Measurements from ENCODE around the gene SLC6A17.

SLC6A17 gene

DNA sequence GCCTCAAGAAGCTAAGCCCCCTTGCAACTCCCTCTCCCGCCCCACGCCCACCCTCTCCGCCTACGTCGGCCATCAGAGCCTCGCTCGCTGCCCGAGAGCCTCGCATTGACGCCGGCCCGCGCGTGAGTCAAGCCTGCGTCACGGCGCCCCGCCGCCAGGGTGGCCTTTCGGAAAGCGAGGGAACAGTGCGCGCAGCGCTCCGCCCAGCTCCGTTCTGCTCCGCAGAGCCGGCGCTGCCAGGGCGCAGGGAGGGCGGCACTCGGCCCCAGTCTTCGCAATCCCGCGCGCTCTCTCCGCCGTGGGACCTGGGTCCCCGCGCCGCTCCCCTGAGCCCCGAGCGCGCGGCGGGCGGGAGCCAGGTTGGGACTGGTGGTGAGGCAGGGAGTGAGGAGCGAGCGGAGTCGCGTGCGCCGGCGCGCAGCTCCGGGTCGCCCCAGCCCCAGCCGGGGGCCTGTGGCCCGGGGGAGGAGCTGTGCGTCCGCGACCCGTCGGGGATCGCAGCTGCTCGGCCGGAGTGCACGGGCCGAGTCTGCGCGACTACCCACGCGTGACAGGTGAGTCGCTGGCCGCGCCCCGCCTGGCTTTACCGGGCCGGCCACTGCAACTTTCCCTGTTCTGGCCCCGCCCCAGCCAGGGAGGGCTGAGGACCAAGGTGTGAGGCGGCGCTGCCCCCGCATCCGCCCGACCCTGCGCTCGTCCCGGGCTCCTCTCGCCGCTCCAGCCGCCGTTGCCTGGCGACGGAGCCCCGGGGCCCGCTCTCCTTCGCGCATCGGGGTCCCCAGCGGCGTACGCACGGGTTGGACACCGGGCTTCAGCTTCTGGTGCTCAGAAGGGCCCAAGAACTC, at the start of gene SLC6A17:
Gene SLC6A17, plus strand, starts transcription at position 165 of the 845 bp plus-strand sequence. CDS start 16,436 bp downstream, outside the sequence.
- no peak for DNase-seq

DNA sequence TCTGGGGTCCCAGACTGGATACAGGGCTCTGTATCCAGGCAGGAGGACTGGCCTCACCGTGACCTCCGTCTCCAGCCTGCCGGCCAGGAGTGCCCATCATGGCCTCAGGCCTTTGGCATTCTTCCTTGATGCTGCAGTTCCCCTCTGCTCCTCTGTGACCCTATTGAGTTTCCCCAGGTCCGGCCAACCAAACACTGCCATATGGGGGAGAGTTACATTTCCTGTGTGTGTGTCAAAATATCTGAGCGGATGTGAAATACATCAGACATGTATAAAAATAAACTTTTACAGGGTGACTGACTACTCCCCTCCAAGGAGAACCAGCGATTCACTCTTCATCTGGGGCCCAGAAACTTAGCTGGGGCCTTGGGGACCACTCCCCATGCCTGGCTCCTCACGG, 48.2 kb upstream of the SLC6A17 start:
- no peak for DNase-seq

DNA sequence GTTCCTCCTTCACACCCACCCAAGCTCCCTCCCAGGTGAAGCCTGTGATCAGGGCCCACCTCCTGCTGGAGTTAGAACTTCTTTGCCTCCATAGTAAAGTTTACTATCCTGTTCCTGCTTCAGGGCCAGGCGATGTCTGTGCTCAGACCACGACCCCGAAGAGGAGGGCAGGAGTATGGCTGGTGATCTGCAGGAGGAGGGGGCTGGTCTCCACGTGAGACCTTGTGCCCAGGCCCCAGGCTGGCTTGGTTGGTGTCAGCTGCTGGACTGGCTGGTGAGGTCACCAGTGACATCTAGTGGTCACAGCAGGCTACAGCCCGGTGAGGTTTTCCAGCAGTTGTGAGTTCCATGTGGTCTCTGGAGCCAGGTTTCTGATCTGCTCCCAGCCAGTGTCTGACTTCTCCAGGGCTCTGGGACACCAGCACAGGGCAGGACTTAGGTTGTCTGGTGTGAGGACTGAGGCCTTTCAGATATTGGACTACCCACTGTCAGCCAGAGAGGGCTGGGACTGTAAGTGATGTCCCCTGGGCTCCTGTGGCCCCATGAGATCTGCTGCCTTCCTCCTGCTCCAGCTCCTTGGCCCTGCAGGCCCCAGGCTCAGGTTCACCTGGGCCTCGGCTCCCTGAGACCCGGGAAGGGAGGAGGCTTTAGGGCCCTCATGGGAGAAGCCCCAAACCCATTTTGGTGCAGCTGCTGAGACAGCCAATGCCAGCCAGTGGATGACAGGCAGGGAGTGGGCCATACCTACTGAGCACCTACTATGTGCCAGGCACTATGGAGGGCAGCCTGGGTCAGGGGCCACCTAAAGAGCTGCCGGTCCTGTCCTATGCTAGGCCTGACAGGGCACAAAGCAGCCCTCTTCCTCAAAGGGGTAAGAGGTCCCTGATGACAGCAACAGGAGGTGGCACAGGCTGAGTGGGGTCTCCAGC, 44.0 kb upstream of the SLC6A17 start:
- peak; percentile 48 for DNase-seq

DNA sequence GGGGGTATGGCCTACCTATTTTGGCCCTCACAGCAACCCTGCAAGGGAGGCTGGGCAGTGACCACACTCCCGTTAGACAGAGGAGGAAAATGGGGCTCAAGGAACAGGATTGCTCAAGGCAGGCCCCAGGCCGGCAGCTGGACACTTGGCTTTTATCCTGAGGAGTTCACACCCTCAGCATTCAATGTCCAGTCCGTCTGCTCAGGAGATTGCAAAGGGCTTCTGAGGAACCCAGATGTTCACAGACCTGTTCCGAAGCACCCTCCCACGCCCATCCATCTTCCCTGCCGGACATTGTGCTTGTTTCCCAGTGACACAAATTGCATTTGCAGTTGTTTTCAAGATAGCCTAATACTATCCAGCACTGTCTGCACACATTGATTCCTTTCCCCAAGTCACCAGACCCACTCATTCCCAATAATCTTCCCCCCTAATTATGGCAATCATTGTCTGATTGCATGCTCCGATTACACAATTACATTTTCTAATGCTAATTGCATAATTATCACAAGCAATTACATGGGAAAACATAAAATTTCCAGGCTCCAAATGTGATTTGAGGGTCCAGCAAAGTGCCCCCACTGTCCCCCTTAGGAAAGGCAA, 42.3 kb upstream of the SLC6A17 start:
- DNase-seq: no peak

DNA sequence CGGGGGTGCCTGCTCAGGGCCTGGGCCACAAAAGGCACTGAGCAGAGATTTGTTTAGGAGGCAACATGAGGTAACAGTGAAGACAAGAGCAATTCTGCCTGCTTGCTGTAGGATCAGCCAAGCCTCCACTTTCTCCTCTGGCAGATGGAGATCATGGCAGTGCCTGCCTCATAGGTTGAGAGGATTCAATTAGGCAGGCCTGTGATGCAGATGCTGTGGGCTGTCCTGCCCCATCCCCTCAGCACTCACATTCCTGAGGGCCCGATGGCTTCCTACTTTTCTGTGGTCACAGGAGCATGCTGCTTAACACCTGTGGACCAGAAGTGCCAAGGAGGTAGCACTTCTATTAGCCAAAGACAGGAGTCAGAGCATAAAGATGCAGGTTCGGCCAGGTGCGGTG, 39.2 kb upstream of the SLC6A17 start:
- no peak for DNase-seq

DNA sequence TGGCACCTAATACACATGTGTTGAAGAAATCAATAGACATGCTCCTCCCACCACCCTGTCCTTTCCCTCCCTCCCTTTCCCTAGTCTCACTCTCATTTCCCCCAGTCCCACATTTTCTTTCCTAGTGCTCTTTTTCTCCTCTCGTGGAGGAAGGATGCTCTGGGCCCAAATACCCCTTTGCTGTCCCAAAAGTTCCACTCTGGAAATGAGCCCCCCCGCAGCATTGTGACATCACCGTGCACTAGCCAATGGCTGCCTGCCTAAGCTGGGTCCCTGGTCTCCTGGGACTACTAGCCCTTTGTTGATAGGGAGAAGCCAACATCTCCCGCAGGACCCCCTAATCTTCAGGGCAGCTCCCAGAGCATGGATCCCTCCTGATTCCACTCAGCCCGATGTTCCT, 38.2 kb upstream of the SLC6A17 start, which contains the start of gene UBL4B:
Gene UBL4B, plus strand, starts transcription at position 301 of the 400 bp plus-strand sequence. Its CDS starts 92 bp downstream, at position 393.
- no peak for DNase-seq

DNA sequence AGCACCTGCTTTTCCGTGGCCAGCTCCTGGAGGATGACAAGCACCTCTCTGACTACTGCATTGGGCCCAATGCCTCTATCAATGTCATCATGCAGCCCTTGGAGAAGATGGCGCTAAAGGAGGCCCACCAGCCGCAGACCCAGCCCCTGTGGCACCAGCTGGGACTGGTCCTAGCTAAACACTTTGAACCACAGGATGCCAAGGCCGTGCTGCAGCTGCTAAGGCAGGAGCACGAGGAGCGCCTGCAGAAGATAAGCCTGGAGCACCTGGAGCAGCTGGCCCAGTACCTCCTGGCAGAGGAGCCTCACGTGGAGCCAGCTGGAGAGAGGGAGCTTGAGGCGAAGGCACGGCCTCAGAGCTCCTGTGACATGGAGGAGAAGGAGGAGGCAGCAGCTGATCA, 37.6 kb upstream of the SLC6A17 start:
- no peak for DNase-seq

DNA sequence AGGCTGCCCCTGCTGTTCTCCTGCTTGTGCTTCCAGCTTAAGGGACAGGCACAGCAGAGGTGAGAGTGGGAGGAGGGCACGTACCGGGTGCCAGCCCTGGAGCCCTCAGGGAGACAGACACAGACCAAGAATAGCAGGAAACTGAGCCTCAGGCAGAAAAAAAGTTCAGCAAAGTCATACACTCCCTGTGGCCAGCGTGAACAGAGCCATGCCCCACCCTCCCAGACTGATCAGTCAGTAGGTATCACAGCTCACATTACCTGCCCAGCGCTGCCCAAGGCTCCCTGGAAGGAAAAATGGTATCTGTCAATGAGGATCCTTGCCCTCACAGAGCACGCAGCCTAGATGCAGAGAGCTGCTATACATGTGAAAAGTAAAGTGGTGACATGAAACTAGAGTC, 36.7 kb upstream of the SLC6A17 start:
- DNase-seq: no peak

DNA sequence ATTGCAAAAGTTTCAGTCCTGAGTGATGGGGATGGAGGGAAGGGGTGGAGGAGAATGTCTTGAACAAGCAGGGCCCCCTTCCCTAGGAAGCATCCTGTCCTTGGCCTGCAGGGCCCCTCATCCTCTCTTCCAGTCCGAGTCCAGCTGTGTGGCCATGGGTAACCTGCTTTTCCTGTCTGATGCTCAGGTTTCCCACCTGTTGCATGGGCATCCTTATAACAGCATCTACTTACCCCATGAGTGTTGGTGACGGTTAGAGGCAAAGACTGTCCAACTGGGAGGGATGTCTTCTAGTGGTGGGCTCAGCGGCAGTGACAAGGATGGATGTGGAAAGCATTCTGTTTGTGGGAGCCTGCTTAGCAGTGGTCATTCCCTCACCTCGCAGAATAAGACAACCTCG, 36.1 kb upstream of the SLC6A17 start:
- no peak for DNase-seq

DNA sequence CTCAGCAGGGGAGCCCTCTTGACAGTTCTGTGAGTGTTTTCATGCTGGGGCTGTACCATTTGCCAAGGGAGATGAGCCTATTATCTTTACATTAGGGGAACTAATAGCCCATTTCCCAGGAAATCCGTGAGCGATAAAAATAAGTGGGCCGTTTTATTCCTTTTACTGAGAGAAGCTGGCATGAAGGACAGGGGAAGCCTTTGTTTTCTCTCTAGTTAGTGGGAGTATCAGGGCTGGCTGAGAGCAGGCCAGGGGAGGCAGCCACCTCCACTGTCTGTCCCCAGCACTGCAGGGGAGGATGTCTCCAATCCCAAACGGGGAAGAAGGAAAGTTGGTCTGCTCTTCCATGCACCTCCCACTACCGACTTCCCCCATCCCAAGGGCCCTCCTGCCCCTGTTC, 35.5 kb upstream of the SLC6A17 start:
- no peak for DNase-seq

DNA sequence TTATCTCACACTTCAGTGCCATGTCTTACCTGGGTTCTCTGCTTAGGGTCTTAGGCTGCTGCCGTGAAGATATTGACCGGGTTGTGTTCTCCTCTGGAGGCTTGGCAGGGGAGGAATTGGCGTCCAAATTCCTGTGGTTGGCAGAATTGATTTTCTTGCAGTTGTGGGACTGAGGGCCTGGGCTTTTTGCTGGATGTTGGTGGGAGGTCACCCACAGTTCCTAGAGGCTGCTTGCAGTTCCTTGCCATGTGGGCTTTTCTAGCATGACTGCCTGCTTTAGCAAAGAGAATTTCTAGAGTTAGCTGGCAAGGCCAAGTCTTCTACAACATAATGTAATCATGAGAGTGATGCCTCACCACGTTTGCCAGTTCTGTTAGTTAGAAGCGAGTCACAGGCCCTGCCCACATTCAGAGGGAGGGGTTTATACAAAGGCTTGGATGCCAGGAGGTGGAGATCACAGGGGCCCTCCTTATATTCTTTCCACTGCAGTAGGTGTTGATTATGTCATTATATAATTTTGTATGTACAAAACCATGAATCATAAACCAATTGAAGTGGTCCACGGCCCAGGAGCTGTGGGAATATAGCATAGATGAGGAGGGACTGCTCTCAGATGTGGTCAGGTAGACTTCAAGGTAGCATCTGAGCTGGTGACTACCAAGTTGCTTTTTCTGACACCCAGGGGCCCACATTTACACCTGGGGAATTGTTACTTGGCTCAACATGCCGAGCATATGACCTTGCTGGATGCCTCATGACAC, 31.5 kb upstream of the SLC6A17 start:
- no peak for DNase-seq

DNA sequence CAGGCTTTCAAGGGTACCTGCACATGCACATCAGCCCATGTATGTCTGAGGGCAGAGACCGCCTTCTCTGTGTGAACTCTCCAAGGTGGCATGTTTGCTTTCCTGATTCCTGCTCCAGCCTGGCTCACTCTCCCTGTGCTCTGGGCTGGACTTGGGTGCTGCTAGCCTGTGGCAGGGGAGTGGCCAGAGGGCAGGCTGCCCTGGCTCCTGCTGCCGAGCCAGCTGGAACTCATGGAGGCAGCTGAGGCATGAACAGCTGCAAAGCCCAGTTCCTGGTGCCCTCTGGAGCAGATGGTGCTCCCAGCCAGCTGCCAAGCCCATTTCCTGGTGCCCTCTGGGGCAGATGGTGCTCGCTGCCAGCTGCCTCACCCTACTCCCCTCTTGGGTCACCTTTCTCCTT, 30.5 kb upstream of the SLC6A17 start:
- peak; percentile 36 for DNase-seq

DNA sequence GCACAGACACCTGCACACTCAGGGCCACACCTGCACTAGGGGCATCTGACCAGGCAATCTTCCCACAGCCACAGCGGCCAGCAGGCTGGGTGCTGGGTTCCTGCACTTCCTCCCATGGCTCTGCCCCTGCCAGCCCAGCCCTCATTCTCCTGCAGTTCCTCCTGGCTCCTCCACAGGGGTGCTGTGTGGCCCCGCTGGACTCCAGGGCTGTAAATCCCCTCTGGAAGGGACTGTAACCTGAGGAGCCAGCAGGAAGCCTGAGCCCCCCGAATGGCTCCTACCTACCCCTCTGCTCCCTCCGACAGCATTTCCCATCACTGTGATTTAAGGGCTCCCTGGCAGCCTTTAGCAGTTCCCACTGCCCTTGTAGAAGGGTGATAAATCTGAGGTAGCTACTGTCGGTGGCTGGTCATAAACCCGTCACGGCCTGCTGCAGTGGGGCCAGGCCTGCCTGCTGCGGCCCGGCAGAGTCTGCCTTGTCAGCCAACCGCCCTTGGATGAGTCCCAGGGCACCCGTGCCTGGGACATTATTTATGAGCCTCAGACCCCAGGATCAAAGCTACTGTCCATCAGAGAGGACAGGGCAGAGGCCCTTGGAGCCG, 29.2 kb upstream of the SLC6A17 start:
- DNase-seq: no peak

DNA sequence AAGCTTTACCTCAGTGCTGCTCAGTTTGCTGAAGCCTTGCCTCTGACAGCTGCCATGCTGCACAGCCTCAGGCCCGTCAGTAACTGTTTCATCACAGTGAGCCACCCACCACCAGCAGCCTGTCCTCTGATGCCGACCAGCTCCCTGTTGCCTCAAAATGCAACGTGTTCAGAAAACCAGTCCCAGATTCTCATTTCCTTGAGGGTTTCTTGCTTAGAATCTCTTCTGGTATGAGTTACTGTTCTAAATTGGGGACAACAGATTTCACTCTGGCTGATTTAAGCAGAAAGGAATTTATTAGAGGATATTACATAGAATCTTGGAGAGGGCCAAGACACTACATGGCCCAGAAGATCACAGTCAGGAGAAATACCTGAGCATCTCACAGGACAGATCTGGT, 27.1 kb upstream of the SLC6A17 start:
- no peak for DNase-seq

DNA sequence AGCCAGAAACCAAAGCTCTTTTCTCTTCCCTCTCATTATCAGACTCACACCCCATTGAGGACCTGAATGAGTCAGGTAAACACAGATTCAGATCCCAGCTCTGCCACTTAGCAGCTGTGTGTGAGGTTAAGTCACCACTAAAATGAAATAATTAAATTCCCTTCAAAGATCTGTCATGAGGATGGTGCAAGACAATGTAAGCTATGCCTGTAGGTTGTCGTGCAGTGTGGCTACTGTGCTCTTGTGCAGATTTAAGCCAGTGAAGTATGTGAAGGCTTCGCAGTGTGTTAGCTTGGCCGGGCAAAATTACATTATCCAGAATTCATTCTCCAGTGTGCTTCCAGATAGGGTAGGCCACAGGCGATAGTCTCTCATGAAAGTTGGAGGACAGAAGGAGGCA, 24.5 kb upstream of the SLC6A17 start:
- DNase-seq: no peak

DNA sequence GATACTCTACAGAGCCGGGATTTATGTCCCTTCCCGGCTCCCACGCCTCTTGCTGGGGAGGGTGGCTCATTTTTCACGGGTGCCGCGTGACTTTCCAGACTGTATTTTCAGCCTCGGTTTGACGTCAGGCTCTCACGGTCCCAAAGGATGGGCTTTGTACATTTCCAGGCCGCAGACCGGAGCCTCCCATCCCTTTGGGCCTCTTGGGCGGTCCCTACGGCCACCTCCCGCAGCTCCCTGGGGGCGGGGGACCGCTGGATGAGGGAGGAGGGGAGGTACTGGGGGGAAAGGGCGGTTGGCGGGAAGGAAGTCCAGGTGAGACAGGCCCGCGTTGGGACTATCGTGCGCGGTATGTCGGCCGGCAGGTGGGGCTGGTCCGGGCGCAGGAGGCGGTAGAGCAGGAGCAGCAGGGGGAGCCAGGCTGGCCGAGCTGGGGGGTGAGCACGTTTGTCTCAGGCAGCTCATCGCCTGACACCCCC, 20.1 kb upstream of the SLC6A17 start:
- no peak for DNase-seq

DNA sequence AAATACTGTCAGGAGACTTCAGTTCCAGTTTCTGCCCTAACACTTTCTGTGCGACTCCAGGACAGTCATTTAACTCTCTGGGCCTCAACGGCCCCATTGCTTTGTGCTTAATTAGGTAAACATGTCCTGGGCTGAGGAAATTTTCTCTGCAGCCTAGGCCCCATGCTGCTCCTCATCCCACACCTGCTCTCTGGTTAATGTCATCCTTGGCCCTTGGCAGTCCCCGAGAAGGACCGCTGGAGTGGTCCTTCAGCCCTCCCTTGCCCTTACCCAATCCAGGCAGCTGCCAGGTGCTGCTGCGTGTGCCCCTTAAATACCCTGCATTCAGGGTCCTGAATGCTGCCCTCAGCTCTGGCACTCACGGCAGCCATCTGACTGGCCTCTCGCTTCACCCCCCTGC, 19.3 kb upstream of the SLC6A17 start:
- DNase-seq: no peak

DNA sequence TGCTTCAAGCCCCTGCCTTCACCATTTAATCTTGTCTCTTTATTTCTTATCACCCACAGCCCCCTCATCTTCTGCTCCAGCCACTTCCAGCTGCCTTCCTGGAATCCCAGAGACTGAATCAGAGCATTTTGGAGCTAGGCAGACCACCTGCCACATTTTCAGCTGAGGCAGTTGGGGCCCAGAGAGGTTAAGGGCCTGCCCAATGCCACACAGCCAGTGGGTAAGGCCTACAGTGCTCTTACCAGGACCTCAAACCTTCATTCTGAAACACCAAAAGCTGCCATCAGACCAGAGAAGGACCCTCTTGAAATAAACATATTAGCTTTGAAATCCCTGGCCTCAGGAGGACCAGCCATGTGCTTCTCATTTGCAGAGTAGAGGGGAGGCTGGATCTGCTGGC, 17.6 kb upstream of the SLC6A17 start:
- no peak for DNase-seq

DNA sequence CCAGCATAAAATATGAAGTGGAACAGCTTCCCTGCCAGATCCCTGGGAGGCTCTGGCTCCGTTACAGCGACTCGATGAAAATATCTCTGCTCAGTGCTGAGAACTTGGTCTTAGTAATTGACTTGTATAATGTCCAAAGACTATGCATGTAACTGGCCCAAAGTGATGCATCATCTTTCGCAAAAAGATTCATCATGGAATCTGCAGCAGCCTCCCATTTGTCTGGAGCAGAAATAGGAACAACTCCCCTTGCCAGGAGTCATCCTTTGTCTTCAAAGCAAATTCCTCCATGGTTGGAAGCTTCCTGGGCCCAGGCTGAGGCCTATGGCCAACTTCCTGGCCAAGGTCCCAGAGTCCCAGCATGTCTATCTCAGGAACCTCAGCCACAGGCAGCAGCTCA, 16.9 kb upstream of the SLC6A17 start:
- no peak for DNase-seq

DNA sequence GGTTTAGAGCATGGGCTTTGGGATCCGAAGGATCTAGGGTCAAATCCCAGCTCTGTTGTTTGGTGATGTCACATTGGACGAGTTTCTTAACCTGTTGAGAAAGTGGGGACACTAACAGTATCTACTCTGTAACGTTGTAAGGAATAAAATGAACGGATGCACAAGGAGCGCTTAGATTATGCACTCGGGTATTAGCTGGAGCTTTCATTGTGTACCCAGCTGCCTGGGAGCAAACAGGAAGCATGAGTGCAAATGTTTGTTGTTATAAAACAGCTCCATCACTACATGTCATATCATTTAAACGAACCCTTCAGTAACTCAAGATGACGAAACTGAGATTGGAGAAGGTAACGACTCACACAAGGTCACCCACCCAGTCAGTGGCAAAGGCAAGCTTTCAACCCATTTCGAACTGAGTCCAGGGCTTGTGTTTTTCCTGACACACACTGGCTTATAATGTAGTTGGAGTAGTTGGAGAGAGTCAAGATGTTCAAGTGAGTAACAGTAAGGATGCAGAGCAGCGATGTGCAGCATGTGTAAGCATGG, 16.2 kb upstream of the SLC6A17 start:
- DNase-seq: no peak

DNA sequence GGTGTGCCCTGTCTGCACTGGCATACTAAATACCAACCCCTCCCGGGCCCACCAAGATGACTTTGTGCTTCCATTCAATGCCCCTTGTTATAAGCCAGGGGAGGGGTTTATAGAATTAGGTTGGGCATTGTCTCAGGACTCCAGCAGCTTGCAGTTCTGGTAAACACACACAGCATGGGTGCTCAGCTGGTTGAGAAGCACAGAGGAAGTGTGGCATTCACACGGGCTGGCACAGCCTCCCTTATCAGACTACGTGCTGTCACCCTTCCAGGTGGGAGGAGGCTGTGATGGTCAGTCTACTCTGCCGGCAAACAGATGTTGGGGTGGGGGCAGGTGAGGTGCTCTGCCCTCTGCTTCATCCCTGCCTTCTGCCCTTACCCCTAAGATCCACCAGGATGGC, 15.0 kb upstream of the SLC6A17 start:
- no peak for DNase-seq

DNA sequence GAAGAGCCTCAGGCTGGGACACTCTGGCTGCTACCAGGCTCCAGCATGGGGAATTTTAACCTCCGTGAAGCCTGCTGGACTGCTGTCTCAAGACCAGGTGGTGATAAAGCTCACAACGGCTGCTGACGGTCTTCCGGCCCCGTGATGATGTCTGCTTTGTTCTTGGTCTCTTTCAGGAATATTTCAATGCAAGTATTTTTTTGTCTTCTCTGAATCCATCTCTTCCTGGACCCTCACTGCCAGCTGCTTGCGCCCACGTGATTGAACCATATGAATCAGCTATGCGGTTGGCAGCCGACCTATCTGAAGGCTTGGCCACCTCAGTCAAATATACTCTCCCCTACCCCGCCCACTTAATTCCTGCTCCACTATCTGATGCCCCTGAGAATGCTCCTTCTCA, 14.6 kb upstream of the SLC6A17 start:
- no peak for DNase-seq

All from NCI-H1694 treated with DMSO at 0.1 percent for 48 hours (cell line).